DMS 273 (cell line): ENCODE measurements around the gene HOXD10.

ENCODE experiments used
- DNase-seq: peaks from one replicate; lab custom pipeline; 2025; ENCODE audit not compliant: unreplicated experiment; lab: John Stamatoyannopoulos, UW

HOXD10 gene

GRCh38 chr2:176132205-176133171, 15.9 kb downstream of the HOXD10 start:
- no peak for DNase-seq

- DNase-seq, result no peak
These were observed 16.8 kb downstream of the HOXD10 start for GRCh38 chr2:176133389-176133788.

GRCh38 chr2:176134035-176134434, 17.5 kb downstream of the HOXD10 start:
- no peak for DNase-seq

- peak; percentile 59 for DNase-seq
These were observed 18.5 kb downstream of the HOXD10 start for GRCh38 chr2:176135035-176135440.

GRCh38 chr2:176136374-176137251, 20.0 kb downstream of the HOXD10 start:
- peak; percentile 68 for DNase-seq

- DNase-seq, result no peak
These were observed 20.6 kb downstream of the HOXD10 start for GRCh38 chr2:176137252-176137580.

GRCh38 chr2:176137906-176138305, 21.3 kb downstream of the HOXD10 start:
- no peak for DNase-seq

GRCh38 chr2:176138526-176138922, 21.9 kb downstream of the HOXD10 start:
- DNase-seq, result no peak

- DNase-seq, result no peak
These were observed 22.5 kb downstream of the HOXD10 start for GRCh38 chr2:176138923-176139660.

- no peak for DNase-seq
These were observed 23.3 kb downstream of the HOXD10 start for GRCh38 chr2:176139661-176140512.

GRCh38 chr2:176140513-176141317, 24.1 kb downstream of the HOXD10 start:
- DNase-seq, result peak; percentile 95

- no peak for DNase-seq
These were observed 25.7 kb downstream of the HOXD10 start for GRCh38 chr2:176142281-176142680.

GRCh38 chr2:176145085-176145969, 28.7 kb downstream of the HOXD10 start:
- DNase-seq, result no peak

- DNase-seq, result no peak
These were observed 29.5 kb downstream of the HOXD10 start for GRCh38 chr2:176146101-176146500.

GRCh38 chr2:176146645-176147044, 30.1 kb downstream of the HOXD10 start:
- DNase-seq, result no peak

GRCh38 chr2:176147210-176147799, 30.7 kb downstream of the HOXD10 start:
- DNase-seq, result no peak

GRCh38 chr2:176147800-176148496, 31.4 kb downstream of the HOXD10 start:
- DNase-seq, result no peak
